RWPE2 (cell line): Measurements from ENCODE around the gene ZNF81.
"Not testable (repeated sequence)": the region's sequence is repeated elsewhere in the genome, so short reads cannot be mapped to it uniquely, and the experiment has no call there.

ENCODE experiments used
- ATAC-seq: fragments of 200-7000 bp; cut with Tn5 transposase; 3 replicates; pipeline ENCODE4 v1.9.1; 2021; ENCODE audit warnings: low read depth
- DNase-seq: peaks from one replicate; pipeline ENCODE4 v3.0.0-alpha.2; 2020; ENCODE audit warnings: low spot score
- H3K27ac ChIP-seq: fragments of 450-650 bp; 2 replicates; pipeline ENCODE4 v1.5.1; 2017; ENCODE audit warnings: mild to moderate bottlenecking; ENCODE audit not compliant: poor library complexity, severe bottlenecking
- H3K27me3 ChIP-seq: fragments of 250-450 bp; sonication (Bioruptor Pico); 2 replicates; pipeline ENCODE4 v1.5.1; 2021; ENCODE audit warnings: mild to moderate bottlenecking, moderate library complexity; ENCODE audit not compliant: insufficient read depth, poor library complexity, severe bottlenecking
- H3K36me3 ChIP-seq: fragments of 250-450 bp; sonication (Bioruptor Pico); 2 replicates; pipeline ENCODE4 v1.5.1; 2020; ENCODE audit warnings: low read depth, mild to moderate bottlenecking, moderate library complexity
- H3K4me1 ChIP-seq: fragments of 250-450 bp; sonication (Bioruptor Pico); 2 replicates; pipeline ENCODE4 v1.5.1; 2021; ENCODE audit warnings: mild to moderate bottlenecking, moderate library complexity; ENCODE audit not compliant: insufficient read depth, poor library complexity, severe bottlenecking
- H3K4me3 ChIP-seq: fragments of 250-450 bp; sonication (Bioruptor Pico); 2 replicates; pipeline ENCODE4 v1.5.1; 2021; ENCODE audit warnings: mild to moderate bottlenecking, moderate library complexity; ENCODE audit not compliant: severe bottlenecking
- H3K9me3 ChIP-seq: fragments of 250-450 bp; sonication (Bioruptor Pico); 2 replicates; pipeline ENCODE4 v1.5.1; 2021; ENCODE audit warnings: mild to moderate bottlenecking, moderate library complexity; ENCODE audit not compliant: severe bottlenecking
- TF ChIP-seq, protein P1 (sequence below): fragments of 450-650 bp; IDR thresholded peaks from one replicate; pipeline ENCODE4 v1.5.1; 2017; ENCODE audit warnings: mild to moderate bottlenecking, moderate library complexity; ENCODE audit not compliant: poor library complexity, severe bottlenecking

Gene ZNF81

DNA sequence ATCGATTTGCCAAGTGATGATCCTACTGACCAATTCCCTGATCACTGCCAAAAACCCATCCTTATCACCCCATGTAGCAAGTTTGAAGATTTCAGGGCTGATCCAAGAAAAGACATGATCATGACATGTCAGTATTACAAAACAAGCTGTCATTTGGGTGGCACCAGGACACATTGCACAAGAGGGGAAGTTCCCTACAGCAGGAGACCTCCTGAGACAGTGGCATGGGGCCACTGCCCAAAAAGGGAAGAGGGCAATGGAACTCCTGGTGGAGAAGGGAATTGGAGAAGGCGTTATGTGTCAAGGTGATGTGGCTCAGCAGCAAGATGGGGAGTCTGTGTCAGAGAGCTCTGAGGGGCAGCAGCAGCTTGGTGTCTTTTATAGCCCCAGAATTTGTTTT is 123.7 kb downstream of the ZNF81 start:
- H3K4me3 ChIP-seq, result no peak overlapping the region
- no peak for ATAC-seq
- no peak for DNase-seq
- TF ChIP-seq, protein P1, sequence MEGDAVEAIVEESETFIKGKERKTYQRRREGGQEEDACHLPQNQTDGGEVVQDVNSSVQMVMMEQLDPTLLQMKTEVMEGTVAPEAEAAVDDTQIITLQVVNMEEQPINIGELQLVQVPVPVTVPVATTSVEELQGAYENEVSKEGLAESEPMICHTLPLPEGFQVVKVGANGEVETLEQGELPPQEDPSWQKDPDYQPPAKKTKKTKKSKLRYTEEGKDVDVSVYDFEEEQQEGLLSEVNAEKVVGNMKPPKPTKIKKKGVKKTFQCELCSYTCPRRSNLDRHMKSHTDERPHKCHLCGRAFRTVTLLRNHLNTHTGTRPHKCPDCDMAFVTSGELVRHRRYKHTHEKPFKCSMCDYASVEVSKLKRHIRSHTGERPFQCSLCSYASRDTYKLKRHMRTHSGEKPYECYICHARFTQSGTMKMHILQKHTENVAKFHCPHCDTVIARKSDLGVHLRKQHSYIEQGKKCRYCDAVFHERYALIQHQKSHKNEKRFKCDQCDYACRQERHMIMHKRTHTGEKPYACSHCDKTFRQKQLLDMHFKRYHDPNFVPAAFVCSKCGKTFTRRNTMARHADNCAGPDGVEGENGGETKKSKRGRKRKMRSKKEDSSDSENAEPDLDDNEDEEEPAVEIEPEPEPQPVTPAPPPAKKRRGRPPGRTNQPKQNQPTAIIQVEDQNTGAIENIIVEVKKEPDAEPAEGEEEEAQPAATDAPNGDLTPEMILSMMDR, result no peak
- H3K27me3 ChIP-seq, result no peaks in the 10 kb centered on the region
- no peaks in the 10 kb centered on the region for H3K4me1 ChIP-seq
- no peaks in the 10 kb centered on the region for H3K36me3 ChIP-seq
- no peaks in the 10 kb centered on the region for H3K9me3 ChIP-seq
- H3K27ac ChIP-seq, result no peak overlapping the region

DNA sequence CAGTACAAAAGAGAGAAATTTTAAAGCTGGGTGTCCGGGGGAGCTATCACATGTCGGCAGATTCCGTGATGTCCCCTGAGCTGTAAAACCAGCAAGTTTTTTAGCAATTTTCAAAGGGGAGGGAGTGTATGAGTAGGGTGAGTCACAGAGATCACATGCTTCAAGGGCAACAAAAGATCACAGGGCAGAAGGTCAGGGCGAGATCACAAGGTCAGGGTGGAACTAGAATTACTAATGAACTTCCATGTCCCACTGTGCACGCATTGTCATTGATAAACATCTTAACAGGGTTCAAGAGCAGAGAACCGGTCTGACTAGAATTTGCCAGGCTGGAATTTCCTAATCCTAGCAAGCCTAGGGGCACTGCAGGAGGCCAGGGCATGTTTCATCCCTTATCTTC is 125.1 kb downstream of the ZNF81 start:
- not testable (repeated sequence) for ATAC-seq, H3K9me3 ChIP-seq, H3K4me3 ChIP-seq, H3K27ac ChIP-seq, H3K36me3 ChIP-seq, H3K4me1 ChIP-seq, DNase-seq, H3K27me3 ChIP-seq

DNA sequence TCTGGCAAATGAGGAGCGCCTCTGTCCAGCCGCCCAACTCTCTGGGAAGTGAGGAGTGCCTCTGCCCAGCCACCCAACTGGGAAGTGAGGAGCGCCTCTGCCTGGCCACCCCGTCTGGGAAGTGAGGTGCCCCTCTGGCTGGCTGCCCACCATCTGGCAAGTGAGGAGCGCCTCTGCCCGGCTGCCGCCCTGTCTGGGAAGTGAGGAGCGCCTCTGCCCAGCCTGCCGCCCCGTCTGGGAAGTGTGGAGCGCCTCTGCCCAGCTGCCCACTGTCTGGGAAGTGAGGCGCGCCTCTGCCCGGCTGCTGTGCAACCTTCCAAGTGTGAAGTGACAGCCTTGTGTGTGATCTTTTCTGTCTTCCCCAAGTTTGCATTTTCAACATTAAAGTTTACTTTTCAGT is 128.8 kb downstream of the ZNF81 start:
- H3K4me3 ChIP-seq, DNase-seq, H3K27me3 ChIP-seq, H3K27ac ChIP-seq, ATAC-seq, H3K4me1 ChIP-seq, H3K9me3 ChIP-seq, H3K36me3 ChIP-seq: not testable (repeated sequence)
